Measurements from ENCODE around the gene NRG3.

NRG3 gene

GRCh38 chr10:82245906-82246560 lies 371.0 kb downstream of the NRG3 start:
- no peak overlapping the region for H3K4me3 ChIP-seq (ENCODE audit: insufficient read depth, low read depth, low read length, poor library complexity, severe bottlenecking)
- H3K9me3 ChIP-seq (ENCODE audit: control insufficient read depth, low read length): no peaks in the 10 kb centered on the region
- DNase-seq: no peak
- no peaks in the 10 kb centered on the region for H3K4me1 ChIP-seq (ENCODE audit: control insufficient read depth, insufficient read depth, low read length, poor library complexity, severe bottlenecking)
- H3K27ac ChIP-seq (ENCODE audit: insufficient read depth, low read length, poor library complexity, severe bottlenecking): no peak overlapping the region
- H3K27me3 ChIP-seq (replicated peaks; ENCODE audit: control insufficient read depth, insufficient read depth, low read length, poor library complexity, severe bottlenecking): no peaks in the 10 kb centered on the region
- no peaks in the 10 kb centered on the region for H3K36me3 ChIP-seq (ENCODE audit: control insufficient read depth, insufficient read depth, low read length)

- no peak overlapping the region for H3K4me3 ChIP-seq (ENCODE audit: insufficient read depth, low read depth, low read length, poor library complexity, severe bottlenecking)
- no peak for DNase-seq
- no peak overlapping the region for H3K27ac ChIP-seq (ENCODE audit: insufficient read depth, low read length, poor library complexity, severe bottlenecking)
- no peaks in the 10 kb centered on the region for H3K27me3 ChIP-seq (replicated peaks; ENCODE audit: control insufficient read depth, insufficient read depth, low read length, poor library complexity, severe bottlenecking)
- no peaks in the 10 kb centered on the region for H3K9me3 ChIP-seq (ENCODE audit: control insufficient read depth, low read length)
- H3K36me3 ChIP-seq (ENCODE audit: control insufficient read depth, insufficient read depth, low read length): no peaks in the 10 kb centered on the region
- H3K4me1 ChIP-seq (ENCODE audit: control insufficient read depth, insufficient read depth, low read length, poor library complexity, severe bottlenecking): no peaks in the 10 kb centered on the region
Observed at GRCh38 chr10:82249141-82249540, 374.1 kb downstream of the NRG3 start.

- no peak overlapping the region for H3K4me3 ChIP-seq (ENCODE audit: insufficient read depth, low read depth, low read length, poor library complexity, severe bottlenecking)
- no peaks in the 10 kb centered on the region for H3K4me1 ChIP-seq (ENCODE audit: control insufficient read depth, insufficient read depth, low read length, poor library complexity, severe bottlenecking)
- DNase-seq: no peak
- H3K27me3 ChIP-seq (replicated peaks; ENCODE audit: control insufficient read depth, insufficient read depth, low read length, poor library complexity, severe bottlenecking): no peaks in the 10 kb centered on the region
- H3K27ac ChIP-seq (ENCODE audit: insufficient read depth, low read length, poor library complexity, severe bottlenecking): no peak overlapping the region
- H3K36me3 ChIP-seq (ENCODE audit: control insufficient read depth, insufficient read depth, low read length): no peaks in the 10 kb centered on the region
- no peaks in the 10 kb centered on the region for H3K9me3 ChIP-seq (ENCODE audit: control insufficient read depth, low read length)
Observed at GRCh38 chr10:82251222-82251906, 376.4 kb downstream of the NRG3 start.

DNA sequence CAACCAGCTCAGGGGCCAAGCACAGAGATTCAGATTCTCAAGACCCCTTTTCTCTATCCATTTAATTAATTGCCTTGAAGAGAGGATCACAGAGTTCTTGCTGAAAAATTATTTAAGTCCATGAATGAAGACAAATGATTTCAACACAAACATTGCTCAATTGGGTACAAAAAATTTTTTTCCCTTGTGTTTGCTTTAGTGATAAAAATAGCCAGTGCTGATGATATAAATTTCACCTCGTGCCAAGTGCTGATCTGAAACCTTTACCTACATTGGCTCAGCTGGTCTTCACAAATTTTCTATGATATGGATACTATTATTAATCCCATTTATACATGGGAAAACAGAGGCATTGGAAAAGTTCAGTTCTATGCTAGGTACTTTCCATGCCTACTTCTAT lies 377.1 kb downstream of the NRG3 start:
- Histone ChIP-seq H3K27me3 (replicated peaks; ENCODE audit: control insufficient read depth, insufficient read depth, low read length, poor library complexity, severe bottlenecking) (no peaks in the 10 kb centered on the region), H3K4me3 (ENCODE audit: insufficient read depth, low read depth, low read length, poor library complexity, severe bottlenecking) (no peak overlapping the region), H3K4me1 (ENCODE audit: control insufficient read depth, insufficient read depth, low read length, poor library complexity, severe bottlenecking) (no peaks in the 10 kb centered on the region), H3K9me3 (ENCODE audit: control insufficient read depth, low read length) (no peaks in the 10 kb centered on the region), H3K27ac (ENCODE audit: insufficient read depth, low read length, poor library complexity, severe bottlenecking) (no peak overlapping the region), H3K36me3 (ENCODE audit: control insufficient read depth, insufficient read depth, low read length) (no peaks in the 10 kb centered on the region)
- DNase-seq: no peak

- no peaks in the 10 kb centered on the region for H3K9me3 ChIP-seq (ENCODE audit: control insufficient read depth, low read length)
- no peaks in the 10 kb centered on the region for H3K4me1 ChIP-seq (ENCODE audit: control insufficient read depth, insufficient read depth, low read length, poor library complexity, severe bottlenecking)
- H3K27me3 ChIP-seq (replicated peaks; ENCODE audit: control insufficient read depth, insufficient read depth, low read length, poor library complexity, severe bottlenecking): no peaks in the 10 kb centered on the region
- H3K27ac ChIP-seq (ENCODE audit: insufficient read depth, low read length, poor library complexity, severe bottlenecking): no peak overlapping the region
- no peaks in the 10 kb centered on the region for H3K36me3 ChIP-seq (ENCODE audit: control insufficient read depth, insufficient read depth, low read length)
- no peak overlapping the region for H3K4me3 ChIP-seq (ENCODE audit: insufficient read depth, low read depth, low read length, poor library complexity, severe bottlenecking)
- DNase-seq: no peak
Observed at GRCh38 chr10:82254237-82254636, 379.2 kb downstream of the NRG3 start.

DNA sequence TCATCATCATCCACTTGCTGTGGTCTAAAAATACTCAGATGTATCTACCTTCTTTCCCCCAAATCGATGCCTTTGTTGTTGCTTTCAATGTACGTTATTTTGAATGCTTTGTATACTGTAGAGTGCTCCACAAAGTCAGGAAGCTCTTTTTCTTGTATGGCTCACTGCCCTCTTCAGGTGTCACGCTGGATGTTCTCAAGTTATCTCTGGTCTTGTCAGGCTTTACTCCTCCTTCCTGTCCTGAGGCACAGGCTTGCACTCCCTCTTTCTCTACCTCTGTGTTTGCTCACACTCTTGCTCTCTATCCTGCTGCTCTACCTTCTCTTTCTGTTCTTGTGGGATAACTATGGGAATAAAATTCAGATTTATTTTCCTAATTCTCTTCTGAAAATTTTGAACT lies 381.3 kb downstream of the NRG3 start:
- Histone ChIP-seq H3K36me3 (ENCODE audit: control insufficient read depth, insufficient read depth, low read length) (no peaks in the 10 kb centered on the region), H3K4me3 (ENCODE audit: insufficient read depth, low read depth, low read length, poor library complexity, severe bottlenecking) (no peak overlapping the region), H3K27ac (ENCODE audit: insufficient read depth, low read length, poor library complexity, severe bottlenecking) (no peak overlapping the region), H3K4me1 (ENCODE audit: control insufficient read depth, insufficient read depth, low read length, poor library complexity, severe bottlenecking) (no peaks in the 10 kb centered on the region), H3K27me3 (replicated peaks; ENCODE audit: control insufficient read depth, insufficient read depth, low read length, poor library complexity, severe bottlenecking) (no peaks in the 10 kb centered on the region), H3K9me3 (ENCODE audit: control insufficient read depth, low read length) (no peaks in the 10 kb centered on the region)
- no peak for DNase-seq

DNA sequence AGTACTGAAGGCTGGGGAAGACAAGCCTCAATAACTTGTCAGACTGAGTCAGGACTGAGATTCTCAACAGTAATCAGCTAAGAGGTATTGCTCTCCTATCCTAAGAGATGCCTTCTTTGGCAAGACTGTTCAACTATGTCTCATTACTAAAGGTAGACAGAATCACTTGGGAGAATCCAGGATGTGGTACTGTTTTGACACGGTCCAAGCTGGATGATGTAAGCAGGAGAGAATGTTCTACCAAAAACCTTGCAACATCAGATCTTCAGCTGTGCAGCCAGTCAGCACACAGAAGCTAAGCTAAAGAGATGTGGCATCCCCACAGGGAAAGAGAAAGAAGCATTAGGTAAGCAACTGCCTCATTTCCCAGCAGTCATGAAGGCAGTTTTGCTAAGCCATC lies 391.4 kb downstream of the NRG3 start:
- H3K27me3 ChIP-seq (replicated peaks; ENCODE audit: control insufficient read depth, insufficient read depth, low read length, poor library complexity, severe bottlenecking): no peaks in the 10 kb centered on the region
- no peaks in the 10 kb centered on the region for H3K4me1 ChIP-seq (ENCODE audit: control insufficient read depth, insufficient read depth, low read length, poor library complexity, severe bottlenecking)
- no peaks in the 10 kb centered on the region for H3K36me3 ChIP-seq (ENCODE audit: control insufficient read depth, insufficient read depth, low read length)
- H3K4me3 ChIP-seq (ENCODE audit: insufficient read depth, low read depth, low read length, poor library complexity, severe bottlenecking): no peak overlapping the region
- DNase-seq: no peak
- H3K9me3 ChIP-seq (ENCODE audit: control insufficient read depth, low read length): no peaks in the 10 kb centered on the region
- no peak overlapping the region for H3K27ac ChIP-seq (ENCODE audit: insufficient read depth, low read length, poor library complexity, severe bottlenecking)

DNA sequence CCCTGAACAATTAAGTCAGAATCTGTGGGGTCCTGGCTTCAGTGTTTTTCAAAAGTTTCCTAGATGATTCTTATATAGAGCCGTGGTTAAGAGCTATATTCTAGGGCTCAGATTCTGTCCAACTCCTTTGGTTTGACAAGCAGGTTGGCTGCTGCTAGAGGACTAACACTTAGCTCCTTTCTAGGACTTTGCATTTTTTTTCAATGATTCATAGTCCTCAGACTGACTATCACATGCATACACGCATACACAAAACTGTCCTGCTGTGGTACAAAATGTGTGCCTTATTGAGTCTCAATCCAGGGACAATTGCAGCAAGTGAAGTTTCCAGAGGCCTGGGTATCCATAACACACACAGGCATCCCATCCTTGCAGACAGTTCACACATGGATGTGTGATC lies 392.0 kb downstream of the NRG3 start:
- no peaks in the 10 kb centered on the region for H3K27me3 ChIP-seq (replicated peaks; ENCODE audit: control insufficient read depth, insufficient read depth, low read length, poor library complexity, severe bottlenecking)
- no peak overlapping the region for H3K4me3 ChIP-seq (ENCODE audit: insufficient read depth, low read depth, low read length, poor library complexity, severe bottlenecking)
- no peaks in the 10 kb centered on the region for H3K4me1 ChIP-seq (ENCODE audit: control insufficient read depth, insufficient read depth, low read length, poor library complexity, severe bottlenecking)
- H3K27ac ChIP-seq (ENCODE audit: insufficient read depth, low read length, poor library complexity, severe bottlenecking): no peak overlapping the region
- H3K36me3 ChIP-seq (ENCODE audit: control insufficient read depth, insufficient read depth, low read length): no peaks in the 10 kb centered on the region
- no peaks in the 10 kb centered on the region for H3K9me3 ChIP-seq (ENCODE audit: control insufficient read depth, low read length)
- DNase-seq: no peak

GRCh38 chr10:82267465-82267864 lies 392.5 kb downstream of the NRG3 start:
- Histone ChIP-seq H3K27me3 (replicated peaks; ENCODE audit: control insufficient read depth, insufficient read depth, low read length, poor library complexity, severe bottlenecking) (no peaks in the 10 kb centered on the region), H3K36me3 (ENCODE audit: control insufficient read depth, insufficient read depth, low read length) (no peaks in the 10 kb centered on the region), H3K27ac (ENCODE audit: insufficient read depth, low read length, poor library complexity, severe bottlenecking) (no peak overlapping the region), H3K4me1 (ENCODE audit: control insufficient read depth, insufficient read depth, low read length, poor library complexity, severe bottlenecking) (no peaks in the 10 kb centered on the region), H3K9me3 (ENCODE audit: control insufficient read depth, low read length) (no peaks in the 10 kb centered on the region), H3K4me3 (ENCODE audit: insufficient read depth, low read depth, low read length, poor library complexity, severe bottlenecking) (no peak overlapping the region)
- DNase-seq: no peak

- H3K9me3 ChIP-seq (ENCODE audit: control insufficient read depth, low read length): no peaks in the 10 kb centered on the region
- H3K36me3 ChIP-seq (ENCODE audit: control insufficient read depth, insufficient read depth, low read length): no peaks in the 10 kb centered on the region
- H3K4me3 ChIP-seq (ENCODE audit: insufficient read depth, low read depth, low read length, poor library complexity, severe bottlenecking): no peak overlapping the region
- DNase-seq: no peak
- H3K4me1 ChIP-seq (ENCODE audit: control insufficient read depth, insufficient read depth, low read length, poor library complexity, severe bottlenecking): no peaks in the 10 kb centered on the region
- no peak overlapping the region for H3K27ac ChIP-seq (ENCODE audit: insufficient read depth, low read length, poor library complexity, severe bottlenecking)
- no peaks in the 10 kb centered on the region for H3K27me3 ChIP-seq (replicated peaks; ENCODE audit: control insufficient read depth, insufficient read depth, low read length, poor library complexity, severe bottlenecking)
Observed at GRCh38 chr10:82267960-82268359, 393.0 kb downstream of the NRG3 start.
